ENCODE data around the gene GRID2IP.

The GRID2IP gene

DNA sequence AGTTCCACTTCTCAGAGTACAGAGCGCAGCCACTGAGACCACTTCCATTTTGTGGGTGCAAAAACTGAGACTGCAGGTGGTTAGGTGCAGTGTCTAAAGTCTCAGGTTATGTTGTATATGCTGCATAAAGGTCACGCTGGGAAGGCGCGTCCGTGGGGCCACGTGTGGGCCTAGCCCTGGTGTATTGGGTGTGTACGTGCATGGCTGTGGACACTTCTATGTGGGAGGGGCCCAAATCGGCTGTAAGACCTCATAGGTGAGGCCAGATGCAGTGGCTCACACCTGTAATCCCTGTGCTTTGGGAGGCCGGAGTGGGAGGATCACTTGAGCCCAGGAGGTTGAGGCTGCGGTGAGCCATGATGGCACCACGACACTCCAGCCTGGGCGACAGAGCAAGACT, 37.7 kb downstream of the GRID2IP start:
- no peak for DNase-seq

DNA sequence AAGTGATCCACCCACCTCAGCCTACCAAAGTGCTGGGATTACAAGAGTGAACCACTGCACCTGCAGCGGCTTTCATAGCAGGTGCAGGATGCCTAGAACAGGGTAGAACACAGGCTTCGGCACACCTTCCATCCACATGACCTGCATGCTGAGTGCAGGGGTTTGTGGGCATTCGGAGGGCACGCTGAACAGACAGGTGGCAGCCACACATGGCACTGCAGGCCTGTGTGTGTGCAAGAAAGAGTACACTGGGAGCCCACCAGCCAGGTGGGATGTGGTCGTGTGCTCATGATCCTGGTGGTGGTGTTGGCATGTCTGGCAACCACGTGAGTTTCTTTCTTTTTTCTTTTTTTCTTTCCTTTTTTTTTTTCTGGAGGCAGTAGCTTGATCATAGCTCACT, 38.4 kb downstream of the GRID2IP start:
- DNase-seq: no peak

DNA sequence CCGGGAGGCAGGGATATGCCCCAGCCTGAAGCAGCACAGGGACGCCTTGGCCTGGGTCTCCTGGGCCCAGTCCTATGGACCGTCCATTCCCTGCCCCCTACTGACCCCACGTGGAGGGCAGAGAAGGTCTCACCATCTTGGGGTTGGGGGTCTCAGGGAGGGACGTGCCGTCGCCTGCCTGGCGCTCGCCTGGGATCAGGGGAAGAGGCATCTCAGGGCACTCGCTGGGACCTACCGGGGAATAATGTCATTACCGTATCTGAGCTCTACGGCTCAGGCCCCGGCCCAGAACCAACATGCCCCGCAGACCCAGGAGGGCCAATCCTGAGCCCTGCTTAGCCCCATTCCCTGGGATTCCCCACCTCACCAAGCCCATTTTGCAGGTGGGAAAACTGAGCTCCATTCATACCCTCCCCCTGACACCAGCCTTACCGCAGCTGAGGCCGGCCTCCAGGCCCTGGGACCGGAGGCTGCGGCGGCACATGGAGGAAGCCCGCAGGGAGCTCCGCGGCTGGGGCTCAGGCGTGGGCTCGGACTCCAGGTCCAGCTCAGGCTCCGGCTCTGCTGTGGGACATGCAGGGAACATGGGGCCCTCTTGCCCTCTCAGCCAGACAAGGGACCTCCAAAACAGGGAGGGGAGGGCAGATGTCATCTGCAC, 40.7 kb downstream of the GRID2IP start:
- no peak for DNase-seq

DNA sequence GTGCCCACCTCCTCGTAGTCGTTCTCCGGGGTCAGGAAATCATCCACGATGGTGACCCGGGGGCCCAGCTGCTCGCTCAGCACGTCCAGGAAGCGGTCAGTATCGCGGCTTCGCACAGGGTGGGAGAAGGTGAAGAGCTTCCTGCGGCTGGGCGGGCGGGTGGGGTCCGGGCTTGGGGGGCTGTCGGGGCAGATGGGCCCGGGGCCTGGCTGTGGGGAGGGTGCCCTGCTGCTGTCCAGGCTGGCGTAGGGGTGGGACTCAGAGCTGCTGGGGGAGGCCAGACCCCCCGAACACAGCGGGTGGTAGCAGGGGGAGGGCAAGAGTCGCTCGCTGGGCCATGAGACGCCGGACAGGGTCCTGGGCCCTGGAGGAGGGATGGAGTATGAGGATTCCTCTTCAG, 42.3 kb downstream of the GRID2IP start:
- no peak for DNase-seq

DNA sequence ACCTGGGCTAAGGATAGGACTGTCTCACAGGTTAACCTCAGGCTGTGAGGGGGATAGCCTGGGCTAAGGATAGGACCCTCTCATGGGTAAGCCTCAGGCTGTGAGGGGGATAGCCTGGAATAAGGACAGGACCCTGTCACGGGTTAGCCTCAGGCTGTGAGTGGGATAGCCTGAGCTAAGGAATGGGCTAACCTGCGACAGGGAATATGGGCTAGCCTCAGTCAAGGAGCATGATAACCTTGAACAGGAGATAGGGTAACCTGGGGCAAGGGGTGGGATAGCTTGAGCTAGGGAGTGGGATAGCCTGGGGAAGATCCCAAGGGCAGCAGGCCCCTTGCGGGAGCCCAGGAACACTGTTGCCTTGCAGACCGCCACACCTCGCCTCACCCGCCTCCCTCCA, 42.7 kb downstream of the GRID2IP start:
- DNase-seq: no peak

DNA sequence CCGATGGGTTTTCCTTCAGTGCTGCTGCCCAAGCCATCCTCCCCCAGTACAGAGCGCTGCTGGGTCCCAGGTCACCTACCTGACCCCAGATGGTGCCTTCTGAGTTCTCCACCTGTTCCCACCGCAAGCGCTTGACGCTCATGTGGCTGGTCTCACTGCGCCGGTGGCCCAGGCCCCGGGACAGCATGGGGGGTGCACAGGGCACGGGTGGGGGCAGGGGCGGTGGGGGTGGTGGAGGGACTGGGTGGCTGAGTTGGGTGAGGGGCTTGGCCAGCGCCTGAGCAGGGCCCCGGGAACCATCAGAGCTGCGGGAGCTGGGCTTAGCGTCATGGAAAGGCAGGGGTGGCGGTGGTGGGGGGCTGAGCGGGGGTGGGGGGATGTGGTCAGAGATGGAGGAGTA, 43.4 kb downstream of the GRID2IP start:
- no peak for DNase-seq

DNA sequence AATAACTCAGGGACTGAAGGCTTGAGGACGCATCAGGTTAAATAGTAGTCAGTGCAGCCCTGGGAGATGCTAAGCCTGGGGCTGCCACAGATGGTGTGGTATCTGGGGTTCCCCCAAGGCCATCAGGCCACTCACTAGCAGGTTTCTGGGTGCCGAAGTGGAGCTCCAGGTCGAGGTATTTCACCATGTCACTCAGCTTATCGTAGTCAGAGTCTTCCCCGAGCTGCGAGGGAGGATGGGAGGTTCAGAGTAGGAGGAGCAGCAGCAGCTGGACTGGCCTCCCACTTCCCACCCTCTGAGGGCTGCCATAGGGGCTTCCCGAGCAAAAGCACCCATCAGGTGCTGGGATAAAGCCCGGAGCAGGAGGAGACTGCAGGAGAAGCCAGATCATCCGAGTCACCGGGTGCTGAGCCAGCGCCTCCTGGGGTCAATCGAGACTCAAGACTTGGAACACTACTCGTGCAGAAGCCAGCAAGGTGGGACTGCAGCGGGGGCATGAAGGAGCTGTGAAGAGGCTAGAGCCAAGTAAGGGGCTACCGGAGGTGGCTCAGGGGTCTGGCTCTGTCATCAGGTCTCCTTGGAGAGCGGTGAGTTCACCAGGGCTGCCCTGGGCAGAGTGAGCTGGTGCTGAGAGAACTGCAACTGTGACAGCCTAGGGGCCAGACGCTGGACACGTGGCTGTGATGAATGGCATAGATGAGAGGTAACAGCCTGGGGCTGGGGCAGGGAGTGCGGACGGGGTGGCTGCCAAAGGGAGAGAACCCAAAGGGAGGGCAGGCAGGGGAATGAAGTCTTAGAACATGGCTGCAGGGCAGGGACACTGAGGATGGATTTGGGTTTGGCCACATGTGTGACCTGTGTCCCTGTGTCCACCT, 45.3 kb downstream of the GRID2IP start:
- DNase-seq: no peak

DNA sequence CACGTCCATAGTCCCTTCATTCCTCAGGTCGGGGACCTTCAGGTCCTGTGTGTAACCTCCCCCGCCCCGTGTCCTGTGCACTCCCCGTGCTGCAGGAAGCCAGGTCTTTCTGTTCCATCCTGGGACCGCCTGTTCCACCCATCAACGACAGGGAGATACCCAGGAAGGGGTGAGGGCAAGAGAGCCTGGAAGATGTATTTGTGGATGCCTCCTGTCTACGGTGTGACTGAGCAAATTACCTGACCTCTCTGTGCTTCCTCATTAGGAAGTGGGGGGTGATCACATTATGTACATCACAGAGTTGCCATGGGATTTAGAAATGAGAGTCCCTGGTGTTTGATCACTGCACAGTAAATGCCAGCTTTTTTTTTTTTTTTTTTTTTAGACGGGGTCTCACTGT, 46.3 kb downstream of the GRID2IP start:
- no peak for DNase-seq

DNA sequence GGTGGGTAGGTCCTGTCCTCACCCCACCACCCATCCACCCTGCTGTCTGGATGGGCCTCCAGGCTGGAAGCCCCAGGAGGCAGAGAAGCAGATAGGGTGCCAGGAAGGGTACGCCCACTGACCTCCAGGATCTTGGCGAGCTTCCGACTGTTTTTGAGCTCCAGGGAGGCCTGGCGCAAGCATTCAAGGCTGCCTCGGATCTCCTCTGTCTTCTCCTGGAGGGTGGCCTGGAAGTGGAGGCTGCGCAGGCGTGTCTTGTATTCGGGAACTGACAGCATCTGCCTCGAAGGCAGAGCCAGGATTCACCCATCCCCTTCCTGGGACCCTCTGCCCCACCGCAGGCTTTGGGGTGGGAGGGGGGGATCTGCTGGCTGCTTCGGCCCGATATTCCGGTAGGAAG, 48.4 kb downstream of the GRID2IP start:
- no peak for DNase-seq

DNA sequence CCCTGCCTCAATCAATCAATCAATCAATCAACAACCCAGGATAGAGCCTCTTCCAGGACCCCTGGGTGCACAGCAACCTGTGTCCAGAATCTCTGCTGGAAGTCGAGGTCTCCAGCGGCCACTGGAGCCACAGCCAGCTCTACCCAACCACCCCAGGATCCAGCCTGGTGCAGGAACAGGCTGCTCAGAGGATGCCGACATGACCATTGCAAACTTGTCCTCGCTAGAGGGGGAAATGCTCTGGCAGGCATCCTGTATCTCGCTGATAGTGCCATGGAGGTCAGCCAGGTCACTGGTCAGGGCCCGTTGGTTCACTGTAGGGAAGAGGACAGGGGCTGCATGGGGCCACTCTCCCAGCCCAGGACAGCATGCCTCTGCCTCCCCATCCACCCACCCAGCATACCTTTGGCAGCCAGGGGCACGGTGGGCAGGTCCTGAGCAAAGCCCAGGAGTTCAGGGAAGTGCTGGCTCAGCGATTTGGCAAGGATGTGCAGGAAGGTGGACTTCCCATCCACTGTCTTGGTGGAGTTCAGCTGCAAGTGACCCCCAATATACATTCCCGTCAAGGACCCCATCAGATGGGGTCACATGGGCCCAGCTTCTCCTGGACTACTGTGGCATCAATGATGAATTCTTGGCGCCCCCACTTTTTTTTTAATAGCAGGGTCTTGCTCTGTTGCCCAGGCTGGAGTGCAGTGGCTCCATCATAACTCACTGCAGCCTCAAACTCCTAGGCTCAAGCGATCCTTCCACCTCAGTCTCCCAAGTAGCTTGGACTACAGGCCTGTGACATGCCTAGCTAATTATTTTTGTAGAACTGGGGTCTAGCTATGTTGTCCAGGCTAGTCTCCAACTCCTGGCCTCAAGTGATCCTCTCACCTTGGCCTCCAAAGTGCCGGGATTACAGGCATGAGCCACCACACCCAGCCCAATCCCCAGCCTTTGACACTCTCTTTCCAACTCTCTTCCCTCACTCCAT, 49.4 kb downstream of the GRID2IP start:
- DNase-seq: no peak

DNA sequence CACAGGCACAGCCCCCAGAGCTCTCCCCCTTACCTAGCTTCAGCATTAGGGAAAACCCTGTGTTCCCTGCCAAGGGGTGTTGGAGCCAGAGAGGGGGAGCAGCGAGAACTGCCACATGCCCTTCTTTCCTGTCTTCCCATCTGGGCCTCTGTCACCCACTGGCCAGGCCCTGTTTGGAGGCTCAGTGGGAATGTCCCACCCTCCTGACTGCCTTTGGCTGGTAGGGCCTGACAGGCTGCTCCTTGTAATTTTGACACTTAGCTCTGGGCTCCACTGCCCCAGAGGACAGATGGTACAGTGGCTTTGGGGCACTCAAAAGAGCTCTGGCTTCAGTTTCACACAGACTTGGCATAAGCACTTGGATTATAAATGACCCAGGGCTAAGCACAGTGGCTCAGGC, 50.6 kb downstream of the GRID2IP start:
- DNase-seq: no peak

DNA sequence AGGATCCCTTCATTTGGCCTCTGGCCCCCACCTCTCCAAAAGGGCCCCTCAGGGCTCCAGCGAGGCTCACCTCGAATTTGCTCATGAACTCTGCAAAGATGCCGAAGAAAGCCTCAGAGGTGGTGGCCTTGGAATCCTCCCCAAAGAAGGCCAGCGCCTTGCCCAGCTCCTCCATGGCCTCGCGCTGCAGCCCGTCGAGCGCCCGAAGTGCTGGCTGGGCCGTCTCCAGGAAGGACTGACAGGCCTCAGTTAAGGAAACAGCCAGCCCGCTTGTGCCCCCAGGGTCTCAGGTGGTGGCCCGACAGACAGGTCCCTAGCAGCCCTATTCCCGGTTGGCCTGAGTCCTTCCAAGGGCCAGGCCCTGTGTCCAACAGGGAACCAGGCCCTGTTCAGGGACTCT, 53.3 kb downstream of the GRID2IP start:
- DNase-seq: no peak

DNA sequence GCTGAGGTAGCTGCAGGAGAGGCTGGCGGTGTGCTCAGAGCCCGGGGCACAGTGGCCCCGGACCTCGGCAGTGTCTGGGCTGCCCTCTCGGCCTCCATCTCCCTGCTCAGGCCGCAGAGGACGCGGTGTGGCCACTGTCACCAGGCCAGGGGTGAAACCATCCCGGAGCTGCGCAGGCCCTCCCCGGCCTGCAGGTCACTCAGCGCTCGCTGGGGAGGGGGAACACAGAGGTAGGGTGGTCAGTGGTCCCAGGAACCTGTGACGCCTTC, 53.7 kb downstream of the GRID2IP start:
- DNase-seq: no peak

DNA sequence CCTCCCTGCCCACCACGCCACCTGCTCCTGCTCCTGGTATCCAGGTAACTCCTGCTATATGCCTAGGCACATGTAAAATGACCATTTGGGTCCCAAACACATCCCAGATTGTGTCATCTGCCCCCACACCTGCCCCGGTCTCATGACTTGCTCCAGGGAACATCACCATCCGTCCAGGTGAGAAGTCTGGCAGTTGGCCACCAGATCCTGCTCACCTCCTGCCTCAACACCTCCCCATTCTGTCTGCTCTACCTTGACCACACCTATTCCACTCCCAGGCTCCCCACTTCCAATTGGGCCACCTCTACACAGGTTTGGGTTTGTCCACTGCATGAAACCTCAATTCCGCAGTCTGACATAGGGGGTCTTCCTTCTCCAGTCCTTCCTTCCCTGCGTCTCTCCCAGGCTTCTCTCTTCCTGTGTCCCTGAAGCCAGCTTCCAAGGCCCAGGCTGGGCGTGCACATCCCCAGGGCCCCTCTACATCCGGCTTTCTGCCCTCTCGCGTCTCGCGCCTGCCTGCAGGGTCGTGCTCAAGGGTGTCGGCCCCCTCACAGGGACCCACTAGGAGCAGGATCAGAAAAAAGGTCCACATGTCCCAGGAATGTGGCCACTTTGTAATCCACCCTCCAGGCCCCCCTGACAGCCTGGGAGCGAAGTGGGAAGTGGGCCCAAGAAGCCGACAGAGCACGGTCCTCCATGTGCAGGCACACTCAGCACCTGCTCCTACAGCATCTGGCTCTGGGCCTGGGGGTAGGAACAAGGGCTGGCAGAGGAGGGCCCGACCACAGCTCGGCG, 54.2 kb downstream of the GRID2IP start:
- no peak for DNase-seq

DNA sequence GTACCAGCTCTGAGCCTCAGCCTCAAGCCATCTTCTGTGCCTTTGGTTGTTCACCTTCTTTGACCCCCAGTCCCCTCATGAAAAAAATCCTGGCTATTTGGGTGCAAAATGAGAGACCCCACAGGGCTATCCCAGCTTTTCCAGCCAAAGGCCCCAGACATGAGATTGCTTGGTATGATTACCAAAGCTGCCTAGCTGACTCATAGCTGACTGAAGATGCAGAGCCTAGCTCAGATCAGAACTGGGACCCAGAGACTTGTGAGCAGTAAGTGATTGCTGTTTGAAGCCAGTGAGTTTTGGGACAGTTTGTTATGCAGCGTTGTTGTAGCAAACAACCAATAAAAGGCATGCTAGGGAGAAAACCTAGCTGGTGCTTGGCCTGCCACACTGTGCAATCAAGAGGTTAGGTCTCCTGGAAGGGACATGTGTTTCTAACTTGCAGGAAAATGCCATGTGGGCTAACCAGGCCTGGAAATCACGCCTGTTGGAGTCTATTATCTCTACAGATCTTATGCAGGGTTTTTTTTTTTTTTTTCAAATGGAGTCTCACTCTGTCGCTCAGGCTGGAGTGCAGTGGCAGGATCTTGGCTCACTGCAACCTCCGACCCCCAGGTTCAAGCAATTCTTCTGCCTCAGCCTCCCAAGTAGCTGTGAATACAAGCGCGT, 55.5 kb downstream of the GRID2IP start:
- no peak for DNase-seq

DNA sequence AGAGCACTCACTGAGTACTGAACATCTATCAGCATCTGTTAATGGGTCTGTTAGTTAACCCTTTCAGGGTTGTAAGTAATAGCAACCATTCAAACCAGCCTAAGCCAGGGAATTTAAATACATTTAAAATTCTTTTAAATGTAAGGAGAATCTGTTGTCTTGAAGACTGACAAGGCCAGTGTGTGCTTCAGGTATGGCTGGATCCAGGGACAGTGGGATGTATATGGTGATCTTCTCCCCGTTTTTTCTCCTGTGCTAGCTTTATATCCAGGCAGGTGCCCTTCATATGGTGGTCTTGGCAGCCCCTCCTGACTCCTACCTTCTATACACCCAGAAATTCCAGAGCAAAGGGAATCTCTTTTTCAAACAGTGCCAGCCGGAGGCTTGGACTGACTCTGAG, 56.9 kb downstream of the GRID2IP start:
- DNase-seq: no peak

DNA sequence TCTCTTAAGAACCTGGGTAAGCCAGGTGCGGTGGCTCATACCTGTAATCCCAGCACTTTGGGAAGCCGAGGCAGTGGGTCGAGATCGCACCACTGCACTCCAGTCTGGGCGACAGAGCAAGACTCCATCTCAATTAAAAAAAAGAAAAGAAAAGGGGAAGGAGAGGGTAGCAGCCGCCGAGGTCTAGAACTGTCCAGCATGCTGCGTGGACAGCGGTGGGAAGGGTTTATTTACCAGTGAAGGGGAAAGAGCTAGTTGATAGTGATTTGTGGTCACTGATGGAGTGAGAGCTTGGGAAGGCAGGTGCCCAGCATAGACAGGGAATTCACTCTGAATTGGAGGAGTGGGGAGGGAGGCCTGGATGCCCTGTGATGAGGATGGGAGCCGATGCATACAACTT, 60.1 kb downstream of the GRID2IP start:
- DNase-seq: no peak

DNA sequence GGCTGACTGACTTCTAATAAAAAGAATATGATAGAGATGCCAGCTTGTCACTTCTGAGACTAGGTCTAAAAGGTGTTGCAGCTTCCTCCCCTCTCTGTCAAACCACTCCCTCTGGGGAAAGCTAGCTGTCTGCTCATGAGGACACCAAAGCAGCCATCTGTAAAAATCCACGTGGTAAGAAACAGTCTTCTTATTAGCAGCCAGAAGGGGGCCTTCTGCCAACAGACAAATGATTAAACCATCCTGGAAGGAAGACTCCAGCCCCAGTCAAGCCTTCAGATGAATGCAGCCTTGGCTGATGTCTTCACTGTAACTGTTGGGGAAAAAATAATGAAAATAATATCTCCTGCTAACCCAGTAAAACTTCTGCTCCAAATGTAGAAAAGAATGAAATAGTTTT, 61.6 kb downstream of the GRID2IP start:
- DNase-seq: no peak

DNA sequence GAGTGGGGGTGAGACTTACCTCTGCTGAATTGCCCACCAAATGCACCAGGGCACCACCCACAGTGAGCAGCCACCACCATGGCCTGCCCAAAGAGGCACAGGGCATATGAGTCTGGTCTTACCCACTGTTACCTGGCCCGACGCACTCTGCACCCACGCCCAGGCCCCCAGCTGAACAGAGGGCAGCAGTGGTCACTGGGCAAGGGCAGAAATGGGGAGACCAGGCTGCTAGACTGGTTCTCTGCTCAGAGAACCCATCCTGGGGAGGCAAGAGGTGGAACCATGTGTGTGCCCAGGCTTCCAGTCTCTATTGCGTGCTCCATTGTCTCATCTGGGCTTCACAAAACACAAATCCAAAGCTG, 64.1 kb downstream of the GRID2IP start:
- no peak for DNase-seq

DNA sequence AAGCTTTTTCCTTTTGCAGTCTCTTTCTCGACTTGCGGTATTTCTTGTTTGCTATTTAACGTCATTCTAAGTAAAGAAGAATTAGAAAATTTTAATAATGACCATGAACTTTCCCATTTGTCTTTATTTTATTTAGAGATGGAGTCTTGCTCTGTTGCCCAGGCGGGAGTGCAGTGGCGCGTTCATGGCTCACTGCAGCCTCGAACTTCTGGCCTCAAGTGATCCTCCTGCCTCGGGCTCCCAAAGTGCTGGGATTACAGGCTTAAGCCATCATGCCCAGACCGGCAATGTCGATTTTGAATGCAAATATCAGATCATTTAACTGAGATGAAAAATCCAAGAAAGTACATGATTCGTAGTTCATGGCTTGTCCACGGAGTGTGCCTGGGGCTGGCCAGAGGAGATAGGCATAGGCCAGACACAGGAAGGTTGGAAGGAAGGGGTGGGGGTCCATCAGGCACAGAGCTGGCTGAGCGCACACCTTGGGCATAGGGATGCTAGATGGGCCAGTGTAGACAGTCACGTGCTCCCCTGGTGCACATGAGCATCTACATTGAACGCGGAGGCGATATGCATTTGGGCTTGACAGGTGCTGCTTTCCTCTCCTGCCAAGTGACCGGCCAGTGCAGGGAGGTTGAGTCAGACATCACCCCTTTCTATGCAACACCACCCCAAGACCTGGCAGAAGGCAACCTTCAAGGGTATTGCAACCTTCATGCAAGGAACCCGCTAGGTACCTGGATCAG, 64.7 kb downstream of the GRID2IP start:
- no peak for DNase-seq

DNA sequence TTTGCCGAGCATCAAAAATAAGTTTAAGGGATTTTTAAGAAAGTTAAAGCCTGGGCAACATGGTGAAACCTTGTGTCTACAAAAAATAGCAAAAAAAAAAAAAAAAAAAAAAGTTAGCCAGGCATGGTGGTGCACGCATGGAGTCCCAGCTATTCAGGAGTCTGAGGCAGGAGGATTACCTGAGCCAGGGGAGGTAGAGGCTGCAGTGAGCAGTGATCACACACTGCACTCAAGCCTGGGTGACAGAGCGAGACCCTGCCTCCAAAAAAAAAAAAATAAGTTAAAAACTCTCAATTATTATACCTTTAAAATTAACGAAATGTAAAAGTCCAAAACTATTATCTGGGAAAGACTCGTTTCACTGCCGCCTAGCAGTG, 68.5 kb downstream of the GRID2IP start:
- DNase-seq: no peak

DNA sequence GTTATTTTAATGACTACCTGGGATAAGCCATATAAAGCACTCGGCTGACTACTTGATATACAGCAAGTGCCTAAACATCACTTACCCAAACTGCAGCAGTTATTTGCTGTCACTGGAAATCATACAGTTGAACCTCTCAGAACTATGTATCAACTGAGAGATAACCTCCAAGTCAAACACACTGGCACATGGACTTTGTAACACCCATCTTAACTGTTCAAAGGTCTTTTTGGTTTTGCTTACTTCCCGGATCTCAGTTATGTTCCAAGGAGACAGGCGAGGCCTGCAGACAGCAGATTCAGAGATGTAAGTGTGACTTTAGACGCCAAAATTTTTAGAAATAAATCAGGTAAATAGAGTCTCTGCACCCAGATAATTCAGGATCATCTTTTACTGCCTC, 69.0 kb downstream of the GRID2IP start:
- no peak for DNase-seq
